H9 (cell line): ENCODE results near the gene DNHD1. TPM values are rescaled to one million over a fixed set of nuclear protein-coding genes. Genes with fewer than 3 reads are reported as not detected.

Experiments
- DNase-seq: peaks from one replicate; pipeline ENCODE4 v3.0.0-alpha.2; 2017
- H2AFZ ChIP-seq: one replicate; pipeline ENCODE4 v1.6.1; 2013; ENCODE audit warnings: mild to moderate bottlenecking, low read length, control low read depth, moderate library complexity
- H2AK5ac ChIP-seq: 2 replicates; pipeline ENCODE4 v1.6.1; 2013; ENCODE audit warnings: low read length, control low read depth, mixed read lengths; ENCODE audit not compliant: insufficient read length
- H2BK120ac ChIP-seq: one replicate; pipeline ENCODE4 v1.6.1; 2013; ENCODE audit warnings: low read depth, mild to moderate bottlenecking, low read length, control low read depth, inconsistent platforms; ENCODE audit not compliant: poor library complexity, severe bottlenecking
- H2BK12ac ChIP-seq: 2 replicates; pipeline ENCODE4 v1.6.1; 2013; ENCODE audit warnings: low read length, control low read depth, mixed read lengths, low read depth; ENCODE audit not compliant: insufficient read length
- H2BK15ac ChIP-seq: 2 replicates; pipeline ENCODE4 v1.6.1; 2013; ENCODE audit warnings: low read depth, low read length, control low read depth
- H2BK20ac ChIP-seq: one replicate; pipeline ENCODE4 v1.6.1; 2013; ENCODE audit warnings: low read depth, mild to moderate bottlenecking, low read length, control low read depth, inconsistent platforms; ENCODE audit not compliant: poor library complexity, severe bottlenecking
- H2BK5ac ChIP-seq: 2 replicates; pipeline ENCODE4 v1.6.1; 2013; ENCODE audit warnings: low read length, control low read depth, mixed read lengths; ENCODE audit not compliant: insufficient read length
- H3K14ac ChIP-seq: 2 replicates; pipeline ENCODE4 v1.6.1; 2013; ENCODE audit warnings: low read length, control low read depth; ENCODE audit not compliant: insufficient read depth
- H3K18ac ChIP-seq: 2 replicates; pipeline ENCODE4 v1.6.1; 2013; ENCODE audit warnings: low read depth, mild to moderate bottlenecking, mixed read lengths, low read length, control low read depth; ENCODE audit not compliant: insufficient read length
- H3K23ac ChIP-seq: 2 replicates; pipeline ENCODE4 v1.6.1; 2013; ENCODE audit warnings: low read length, control low read depth, mixed read lengths, low read depth; ENCODE audit not compliant: insufficient read length
- H3K23me2 ChIP-seq: 2 replicates; pipeline ENCODE4 v1.6.1; 2013; ENCODE audit warnings: low read depth, mild to moderate bottlenecking, mixed read lengths, low read length, control low read depth; ENCODE audit not compliant: insufficient read length, poor library complexity, severe bottlenecking
- H3K27ac ChIP-seq: 2 replicates; pipeline ENCODE4 v1.5.1; 2013; ENCODE audit warnings: low read length, control low read depth, mixed read lengths, low read depth; ENCODE audit not compliant: insufficient read length
- H3K27me3 ChIP-seq: 2 replicates; pipeline ENCODE4 v1.6.1; 2013; ENCODE audit warnings: low read length, control low read depth, inconsistent platforms; ENCODE audit not compliant: insufficient read depth
- H3K4ac ChIP-seq: 2 replicates; pipeline ENCODE4 v1.6.1; 2013; ENCODE audit warnings: low read depth, mild to moderate bottlenecking, control low read depth, inconsistent platforms, low read length, moderate library complexity
- H3K4me1 ChIP-seq: 2 replicates; pipeline ENCODE4 v1.6.1; 2013; ENCODE audit warnings: low read length, control low read depth, inconsistent platforms; ENCODE audit not compliant: insufficient read depth
- H3K4me2 ChIP-seq: 2 replicates; pipeline ENCODE4 v1.6.1; 2013; ENCODE audit warnings: low read length, control low read depth, mixed read lengths; ENCODE audit not compliant: insufficient read length, insufficient read depth
- H3K56ac ChIP-seq: 2 replicates; pipeline ENCODE4 v1.6.1; 2013; ENCODE audit warnings: low read depth, mild to moderate bottlenecking, mixed read lengths, low read length, control low read depth; ENCODE audit not compliant: insufficient read length
- H3K79me1 ChIP-seq: 2 replicates; pipeline ENCODE4 v1.6.1; 2013; ENCODE audit warnings: low read depth, mild to moderate bottlenecking, moderate library complexity, low read length, control low read depth, inconsistent platforms; ENCODE audit not compliant: insufficient read depth, poor library complexity, severe bottlenecking
- H3K79me2 ChIP-seq: 2 replicates; pipeline ENCODE4 v1.6.1; 2013; ENCODE audit warnings: low read length, control low read depth, inconsistent platforms; ENCODE audit not compliant: insufficient read depth
- H3K9ac ChIP-seq: 2 replicates; pipeline ENCODE4 v1.6.1; 2013; ENCODE audit warnings: low read length, control low read depth, mixed read lengths; ENCODE audit not compliant: insufficient read length; ENCODE audit errors: extremely low read depth
- H3K9me3 ChIP-seq: one replicate; pipeline ENCODE4 v1.6.1; 2013; ENCODE audit warnings: low read depth, low read length, inconsistent platforms; ENCODE audit not compliant: control insufficient read depth
- H3T11ph ChIP-seq: one replicate; pipeline ENCODE4 v1.6.1; 2013; ENCODE audit warnings: mild to moderate bottlenecking, low read length, control low read depth, inconsistent platforms
- H4K20me1 ChIP-seq: one replicate; pipeline ENCODE4 v1.6.1; 2013; ENCODE audit not compliant: control insufficient read depth, insufficient read length, insufficient read depth
- H4K5ac ChIP-seq: 2 replicates; pipeline ENCODE4 v1.6.1; 2013; ENCODE audit warnings: low read depth, mild to moderate bottlenecking, mixed read lengths, low read length, control low read depth; ENCODE audit not compliant: insufficient read length
- H4K8ac ChIP-seq: replicated peaks from 2 replicates; pipeline ENCODE4 v1.6.1; 2013; ENCODE audit warnings: low read length, control low read depth, mixed read lengths, low read depth; ENCODE audit not compliant: insufficient read length
- H4K91ac ChIP-seq: 2 replicates; pipeline ENCODE4 v1.6.1; 2013; ENCODE audit warnings: low read depth, mild to moderate bottlenecking, moderate library complexity, mixed read lengths, low read length, control low read depth; ENCODE audit not compliant: insufficient read length
- H3K27ac Mint-ChIP-seq, 3 experiments: 2 replicates in 2 of 3; 3 replicates in 1 of 3; pipeline ENCODE4 v1.8.0; 2020 to 2021; ENCODE audit warnings: mixed read lengths in 3 of 3, mild to moderate bottlenecking in 1 of 3, moderate library complexity in 1 of 3
- H3K27me3 Mint-ChIP-seq: 2 replicates; pipeline ENCODE4 v1.8.0; 2021; ENCODE audit warnings: low read depth, mild to moderate bottlenecking, moderate library complexity, mixed read lengths
- H3K36me3 Mint-ChIP-seq, 3 experiments: 2 replicates in 2 of 3; 3 replicates in 1 of 3; pipeline ENCODE4 v1.8.0; 2020 to 2021; ENCODE audit warnings: low read depth in 3 of 3, mixed read lengths in 3 of 3; ENCODE audit not compliant: insufficient read depth in 1 of 3
- H3K4me1 Mint-ChIP-seq, 2 experiments: 2 replicates each; pipeline ENCODE4 v1.8.0; 2020; ENCODE audit warnings: mixed read lengths in 2 of 2
- H3K4me3 Mint-ChIP-seq, 2 experiments: 2 replicates in 1 of 2; 3 replicates in 1 of 2; pipeline ENCODE4 v1.8.0; 2020 to 2021; ENCODE audit warnings: mild to moderate bottlenecking in 2 of 2, mixed read lengths in 2 of 2, moderate library complexity in 1 of 2
- H3K9me3 Mint-ChIP-seq, 2 experiments: 2 replicates in 1 of 2; 3 replicates in 1 of 2; pipeline ENCODE4 v1.8.0; 2020; ENCODE audit warnings: mild to moderate bottlenecking in 2 of 2, mixed read lengths in 2 of 2, moderate library complexity in 1 of 2
- CTCF ChIP-seq: fragments of 200-600 bp; sonication (generic); conservative IDR thresholded peaks from 3 replicates; pipeline ENCODE4 v1.8.0; 2021; ENCODE audit warnings: antibody characterized with exemption, mild to moderate bottlenecking
- WGBS: extraction: QIAGEN DNeasy Blood & Tissue Kit; methylation state at CpG from one replicate; pipeline ENCODE4 v1.1.7; 2013; ENCODE audit warnings: missing lambda C conversion rate, low lambda C conversion rate, mixed read lengths; ENCODE audit not compliant: insufficient read length; ENCODE audit errors: extremely low coverage; 5-methylcytosine and 5-hydroxymethylcytosine counted together
- total RNA-seq: library from RNA; stranded (reverse); gene quantifications from 2 replicates; pipeline ENCODE4 v1.2.1, GENCODE V29; 2021

The DNHD1 gene
- total RNA-seq, 1 experiment from 2014 or later: 3.5 TPM

- H2BK12ac ChIP-seq: no peak overlapping the region
- H3K79me2 ChIP-seq: no peaks in the 10 kb centered on the region
- Mint-ChIP-seq H3K4me3 (no peak overlapping the region), H3K36me3 (peaks cover 6 to 11% (median 8%) of the 10 kb centered on the region in 3 experiments; a peak in 3 of 7 replicates), H3K9me3 (no peaks in the 10 kb centered on the region), H3K4me1 (no peaks in the 10 kb centered on the region), H3K27me3 (no peaks in the 10 kb centered on the region), H3K27ac (no peak overlapping the region)
- no peak overlapping the region for H2AFZ ChIP-seq
- WGBS: no CpG with 5 or more reads among the region's 3 CpGs
- H3K4ac ChIP-seq: no peak overlapping the region
- no peak overlapping the region for H2BK15ac ChIP-seq
- H3K27ac ChIP-seq: no peak overlapping the region
- H3K4me1 ChIP-seq: no peaks in the 10 kb centered on the region
- H3K14ac ChIP-seq: no peak overlapping the region
- no peak overlapping the region for H3K4me2 ChIP-seq
- no peak for TF ChIP-seq CTCF
- H3K23ac ChIP-seq: no peak overlapping the region
- no peak overlapping the region for H2BK5ac ChIP-seq
- H3K27me3 ChIP-seq: no peaks in the 10 kb centered on the region
- DNase-seq: no peak
- H3K9ac ChIP-seq: no peak overlapping the region
- no peak overlapping the region for H2AK5ac ChIP-seq
- no peak overlapping the region for H4K91ac ChIP-seq
- no peak overlapping the region for H2BK20ac ChIP-seq
- no peak overlapping the region for H3K56ac ChIP-seq
- no peak overlapping the region for H4K8ac ChIP-seq
- H3K79me1 ChIP-seq: no peaks in the 10 kb centered on the region
- no peak overlapping the region for H3K18ac ChIP-seq
- no peak overlapping the region for H3T11ph ChIP-seq
- H4K20me1 ChIP-seq: no peaks in the 10 kb centered on the region
- H2BK120ac ChIP-seq: no peak overlapping the region
- no peak overlapping the region for H4K5ac ChIP-seq
- H3K9me3 ChIP-seq: no peaks in the 10 kb centered on the region
- no peaks in the 10 kb centered on the region for H3K23me2 ChIP-seq
Measured at GRCh38 chr11:6504166-6504565, 7.1 kb downstream of the DNHD1 start.
